NCI-H345 treated with DMSO at 0.1 percent for 48 hours (cell line): Measurements from ENCODE around the gene MDH1B.

Source experiments
- DNase-seq: peaks from one replicate; lab custom pipeline; 2025; ENCODE audit not compliant: unreplicated experiment; lab: John Stamatoyannopoulos, UW

Gene MDH1B

DNA sequence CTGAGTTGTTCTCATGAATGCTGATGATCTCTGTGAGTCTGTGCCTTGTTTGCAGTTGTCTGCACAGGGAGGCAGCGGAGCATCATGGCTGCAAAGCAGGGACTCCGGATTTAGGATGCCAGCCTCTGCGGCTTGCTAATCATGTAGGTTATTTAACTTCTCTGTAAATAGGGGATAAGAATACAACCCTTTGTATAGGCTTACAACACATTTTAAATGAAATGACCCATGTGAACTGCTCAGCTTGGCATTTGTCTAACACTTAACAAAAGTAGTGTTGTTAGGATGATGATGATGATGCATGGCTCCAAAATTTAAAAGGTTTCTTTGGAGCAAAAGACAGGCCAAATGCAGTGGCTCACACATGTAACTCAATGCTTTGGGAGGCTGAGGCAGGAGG, 66.3 kb downstream of the MDH1B start:
- DNase-seq: no peak

DNA sequence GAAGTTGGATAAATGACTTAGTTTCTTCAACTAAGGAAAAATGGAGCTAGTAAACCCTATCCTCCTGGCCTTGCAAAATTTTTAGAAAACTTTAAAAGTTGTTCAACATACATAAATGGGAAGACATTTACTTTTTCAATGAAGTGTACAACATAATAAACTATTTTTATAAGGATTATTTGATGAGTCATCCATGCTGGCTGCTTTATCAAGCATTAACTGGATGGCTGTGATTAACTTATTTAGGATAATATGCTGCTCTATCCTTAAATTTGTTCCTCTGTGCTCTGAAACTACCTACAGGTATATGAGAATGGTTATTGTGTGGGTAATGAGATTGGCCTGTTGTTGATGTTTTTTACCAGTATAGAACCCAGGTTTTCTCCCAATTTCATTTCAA, 68.2 kb downstream of the MDH1B start:
- no peak for DNase-seq

- peak; percentile 23 for DNase-seq
These were observed 71.6 kb downstream of the MDH1B start for GRCh38 chr2:206693399-206694137.

DNA sequence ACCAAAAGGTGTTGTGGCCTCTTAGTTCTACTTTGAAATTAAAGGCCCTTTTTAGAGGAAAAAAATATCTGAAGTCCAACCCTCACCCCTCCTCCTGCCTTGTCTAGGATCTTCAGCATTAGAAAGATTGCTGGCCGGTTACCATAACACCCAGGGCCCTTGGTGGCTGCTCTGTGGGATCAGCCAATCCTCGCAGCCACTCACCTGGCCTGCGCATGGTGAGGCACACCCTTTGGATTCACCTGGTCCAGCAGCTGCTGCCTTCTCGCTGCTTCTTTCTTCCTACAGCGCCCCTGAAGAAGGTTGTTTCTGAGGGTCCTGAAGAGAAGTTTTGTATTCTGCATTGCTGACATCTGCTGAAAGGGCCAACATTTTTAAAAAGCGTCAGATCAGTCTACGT, 72.2 kb downstream of the MDH1B start:
- DNase-seq: no peak

GRCh38 chr2:206688990-206689389, 76.1 kb downstream of the MDH1B start:
- no peak for DNase-seq

DNA sequence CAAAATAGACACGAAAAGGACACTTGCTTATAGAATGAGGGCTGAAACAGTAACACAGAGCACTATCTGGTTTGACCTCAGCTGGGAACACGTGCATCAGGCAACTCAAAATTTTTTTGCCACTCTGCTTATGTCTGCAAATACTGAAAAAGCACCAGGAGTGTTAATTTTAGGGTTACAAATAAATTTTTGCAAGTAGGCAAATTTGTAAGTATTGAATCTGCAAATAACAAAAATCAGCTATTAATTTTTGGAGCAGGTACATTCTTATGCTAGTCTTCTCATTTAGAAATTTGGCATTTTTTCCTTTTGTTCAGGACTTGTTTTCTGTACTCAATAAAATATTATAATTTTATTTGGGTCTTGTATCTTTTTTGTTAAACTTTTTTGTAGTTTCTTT, 76.7 kb downstream of the MDH1B start:
- DNase-seq: no peak
